ENCODE measurements around the gene SPNS1. TPM values are rescaled to one million over a fixed set of nuclear protein-coding genes. Genes with fewer than 3 reads are reported as not detected.

SPNS1 gene
- total RNA-seq, 3 donors from 2014 or later (not counting 1 experiment from before 2014, with no cell fraction given): 36.0 to 44.3 (median 36.9) TPM

- H3K4me1 Mint-ChIP-seq: peaks cover 29 to 70% of the 10 kb centered on the region in 2 donors
- no peak for TF ChIP-seq CTCF (IDR thresholded peaks at IDR 0.05)
- peaks cover 0 to 5% of the 10 kb centered on the region in 2 donors for H3K9me3 Mint-ChIP-seq
- Histone ChIP-seq H3K27ac (ENCODE audit: low read length) (peak overlapping the region; percentile 21), H3K4me1 (ENCODE audit: control insufficient read depth, insufficient read depth, low read length) (peaks cover 71% of the 10 kb centered on the region), H3K4me3 (ENCODE audit: low read length) (peak overlapping the region; percentile 70), H3K27me3 (ENCODE audit: control insufficient read depth, insufficient read depth, low read length) (no peaks in the 10 kb centered on the region), H3K36me3 (ENCODE audit: control insufficient read depth, insufficient read depth, low read length) (peaks cover 41% of the 10 kb centered on the region), H3K9me3 (ENCODE audit: control insufficient read depth, insufficient read depth, low read length) (no peaks in the 10 kb centered on the region)
- DNase-seq: peak in 1 of 2 donors; percentile 26
- WGBS (ENCODE audit: insufficient coverage): 90% methylated on average over 4 of the region's 4 CpGs
- peak overlapping the region; percentile 71 to 97 for H3K27ac Mint-ChIP-seq
- intact Hi-C loops (cut with micrococcal nuclease): no loop called here
- ATAC-seq: no peak
- peak overlapping the region; percentile 84 for H3K4me3 Mint-ChIP-seq
- no peaks in the 10 kb centered on the region for H3K36me3 Mint-ChIP-seq
- no peaks in the 10 kb centered on the region for H3K27me3 Mint-ChIP-seq (ENCODE audit: low read depth in 2 of 2)
These were observed 12.7 kb downstream of the SPNS1 start for GRCh38 chr16:28987170-28987853.

- no peaks in the 10 kb centered on the region for H3K27me3 ChIP-seq (ENCODE audit: control insufficient read depth, insufficient read depth, low read length)
- H3K36me3 Mint-ChIP-seq: no peaks in the 10 kb centered on the region
- peaks cover 56% of the 10 kb centered on the region for H3K4me1 ChIP-seq (ENCODE audit: control insufficient read depth, insufficient read depth, low read length)
- TF ChIP-seq CTCF (IDR thresholded peaks at IDR 0.05): no peak
- no peak overlapping the region for H3K4me3 ChIP-seq (ENCODE audit: low read length)
- peaks cover 0 to 5% of the 10 kb centered on the region in 2 donors for H3K9me3 Mint-ChIP-seq
- H3K27me3 Mint-ChIP-seq (ENCODE audit: low read depth in 2 of 2): no peaks in the 10 kb centered on the region
- ATAC-seq (no peak), DNase-seq (no peak)
- no peak overlapping the region for H3K4me3 Mint-ChIP-seq
- H3K27ac Mint-ChIP-seq: peak overlapping the region in 1 of 2 donors; percentile 97
- peaks cover 17 to 55% of the 10 kb centered on the region in 2 donors for H3K4me1 Mint-ChIP-seq
- peak overlapping the region; percentile 9 for H3K27ac ChIP-seq (ENCODE audit: low read length)
- 95% methylated on average over 14 of the region's 14 CpGs for WGBS (ENCODE audit: insufficient coverage)
- H3K36me3 ChIP-seq (ENCODE audit: control insufficient read depth, insufficient read depth, low read length): peaks cover 39% of the 10 kb centered on the region
- H3K9me3 ChIP-seq (ENCODE audit: control insufficient read depth, insufficient read depth, low read length): no peaks in the 10 kb centered on the region
- intact Hi-C loops (cut with micrococcal nuclease): no loop called here
These were observed 14.8 kb downstream of the SPNS1 start for GRCh38 chr16:28989363-28989762.

GRCh38 chr16:28990375-28991040, 15.9 kb downstream of the SPNS1 start:
- Histone ChIP-seq H3K4me1 (ENCODE audit: control insufficient read depth, insufficient read depth, low read length) (peaks cover 45% of the 10 kb centered on the region), H3K9me3 (ENCODE audit: control insufficient read depth, insufficient read depth, low read length) (no peaks in the 10 kb centered on the region), H3K27ac (ENCODE audit: low read length) (no peak overlapping the region), H3K4me3 (ENCODE audit: low read length) (no peak overlapping the region), H3K27me3 (ENCODE audit: control insufficient read depth, insufficient read depth, low read length) (no peaks in the 10 kb centered on the region), H3K36me3 (ENCODE audit: control insufficient read depth, insufficient read depth, low read length) (peaks cover 39% of the 10 kb centered on the region)
- Mint-ChIP-seq H3K9me3 (peaks cover 0 to 5% of the 10 kb centered on the region in 2 donors), H3K36me3 (no peaks in the 10 kb centered on the region), H3K4me3 (no peak overlapping the region), H3K27ac (peak overlapping the region; percentile 62 to 97), H3K4me1 (peaks cover 10 to 48% of the 10 kb centered on the region in 2 donors), H3K27me3 (ENCODE audit: low read depth in 2 of 2) (no peaks in the 10 kb centered on the region)
- intact Hi-C loops (cut with micrococcal nuclease): no loop called here
- TF ChIP-seq CTCF (IDR thresholded peaks at IDR 0.05): no peak
- WGBS (ENCODE audit: insufficient coverage): 86% methylated on average over 11 of the region's 11 CpGs
- ATAC-seq (no peak), DNase-seq (peak in 1 of 2 donors; percentile 60)
